Stimulated activated CD4-positive, alpha-beta T cell treated with anti-CD3 and anti-CD28 coated beads, Interleukin-2, amount 100 ng/mL, for 48 hours (primary cell): ENCODE results near the gene ANK3.
"Not testable (repeated sequence)": the region's sequence is repeated elsewhere in the genome, so short reads cannot be mapped to it uniquely, and the experiment has no call there.

Experiments
- DNase-seq, 2 donors: peaks; one replicate each; pipeline ENCODE4 v3.0.0-alpha.2; 2020

Gene ANK3

GRCh38 chr10:60299961-60300883 is 89.5 kb downstream of the ANK3 start:
- DNase-seq = no peak

DNA sequence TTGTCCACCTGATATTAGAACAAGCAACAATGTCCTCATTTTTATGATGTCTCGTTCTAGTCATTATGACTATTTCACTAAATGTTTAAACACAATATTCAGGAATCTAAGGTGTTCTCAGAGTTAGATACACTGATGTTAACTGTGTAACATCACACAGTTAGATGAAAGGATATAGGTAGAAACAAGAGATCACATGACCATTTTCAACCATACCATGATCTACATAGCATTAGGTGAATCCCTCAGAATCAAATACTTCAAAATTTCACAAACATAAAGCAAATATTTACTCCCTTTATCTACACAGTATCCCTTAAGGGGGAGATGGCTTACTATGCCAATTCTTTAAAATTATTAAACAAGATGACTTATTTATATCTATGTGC is 90.3 kb downstream of the ANK3 start:
- DNase-seq = no peak

DNA sequence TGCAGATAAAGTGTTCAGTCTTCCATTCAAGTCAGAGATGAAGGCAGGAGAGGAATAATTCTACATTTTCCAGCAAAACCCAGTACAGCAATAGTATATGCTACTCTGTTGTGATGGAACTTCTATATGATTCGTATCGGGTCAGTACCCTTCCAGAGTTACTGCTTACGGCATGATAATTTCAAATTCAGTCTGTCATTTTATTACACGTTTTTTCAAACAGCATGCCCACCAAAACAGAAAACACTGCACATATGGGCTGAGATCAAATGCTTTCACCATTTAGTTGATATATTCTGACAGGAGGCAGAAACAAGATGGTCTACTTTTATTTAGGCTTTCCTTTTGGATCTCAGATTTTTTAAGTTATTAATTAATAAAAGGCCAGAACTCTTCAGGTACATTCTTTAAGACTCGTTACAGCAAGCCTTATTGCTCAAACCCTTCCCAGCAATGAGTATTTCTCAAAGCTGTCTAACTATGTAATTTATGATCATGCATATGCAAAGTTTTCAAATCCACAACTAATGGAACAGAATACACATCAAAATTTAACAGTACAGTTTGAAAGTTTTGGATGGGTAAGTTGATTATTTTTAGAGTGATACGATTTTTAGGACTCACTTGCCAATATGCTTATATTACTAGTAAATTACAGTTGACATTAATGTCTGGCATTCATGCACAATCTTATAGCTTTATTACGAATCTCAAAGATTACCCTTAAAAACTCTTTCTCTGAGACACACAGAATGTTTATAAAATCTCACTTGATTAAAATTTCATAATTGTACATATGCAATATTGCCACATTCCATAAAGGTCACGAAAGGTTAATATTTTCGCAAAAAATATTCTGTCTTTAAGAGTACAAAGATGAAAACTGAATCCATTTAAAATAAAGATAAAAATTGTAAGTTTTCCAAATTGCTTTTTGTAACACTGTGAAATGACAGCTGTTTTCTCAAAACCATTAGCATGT is 91.0 kb downstream of the ANK3 start:
- no peak for DNase-seq

DNA sequence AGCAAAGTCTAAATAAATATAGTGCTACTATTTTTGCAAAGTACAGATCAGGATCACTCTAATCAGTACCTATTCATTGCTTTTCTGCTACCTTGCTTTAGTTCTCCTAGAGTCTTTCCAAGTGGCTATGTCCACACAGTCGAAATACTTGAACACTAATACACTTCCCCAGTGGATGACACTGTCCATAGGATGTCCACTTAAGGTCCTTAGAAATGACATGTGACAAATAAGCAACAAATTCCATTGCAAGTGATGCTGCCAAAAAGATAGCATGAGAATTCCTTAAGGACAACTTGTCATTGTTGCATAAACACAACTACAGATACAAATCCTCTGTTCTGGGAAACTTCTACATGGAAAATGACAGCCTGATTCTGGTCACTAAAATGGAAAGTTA is 93.6 kb downstream of the ANK3 start:
- no peak for DNase-seq

DNA sequence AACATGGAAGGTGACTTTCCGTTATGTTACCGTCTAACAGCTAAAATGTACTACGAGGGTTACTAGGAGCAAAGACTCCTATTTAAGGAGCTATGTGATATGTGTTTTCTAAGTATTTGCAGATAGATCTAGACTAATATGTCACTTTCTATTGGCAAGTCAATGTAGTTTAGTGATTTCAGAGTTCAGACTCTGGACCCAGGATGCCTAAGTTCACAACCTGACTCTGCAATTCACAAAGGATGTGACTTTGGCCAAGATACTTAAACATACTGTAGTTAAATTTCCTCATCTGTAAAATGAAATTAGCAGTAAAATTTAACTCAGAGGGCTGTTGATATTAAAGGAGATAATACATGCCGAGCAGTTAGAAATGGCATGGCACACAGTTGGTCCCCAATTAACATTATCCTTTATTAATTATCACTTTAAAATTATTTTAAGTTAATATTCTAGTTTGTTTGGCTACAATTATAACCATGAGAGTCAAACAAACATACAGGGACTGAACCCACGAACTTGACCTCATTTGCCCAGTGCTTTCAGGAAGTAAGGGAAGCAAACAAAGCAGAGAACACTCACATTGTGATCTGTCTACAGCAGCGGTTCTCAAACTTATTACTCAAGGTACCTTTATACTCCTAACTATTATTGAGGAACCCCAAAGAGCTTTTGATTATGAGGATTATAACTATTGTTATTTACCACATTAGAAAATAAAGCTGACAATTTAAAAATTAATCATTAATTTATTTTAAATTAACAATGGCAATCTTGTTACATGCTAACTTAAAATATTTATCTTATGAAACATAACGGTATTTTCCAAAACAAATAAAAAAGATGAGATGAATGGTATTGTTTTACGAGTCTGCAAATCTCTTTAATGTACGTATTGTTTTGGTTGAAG is 94.4 kb downstream of the ANK3 start:
- DNase-seq = no peak

GRCh38 chr10:60293581-60294175 is 96.0 kb downstream of the ANK3 start:
- no peak for DNase-seq

DNA sequence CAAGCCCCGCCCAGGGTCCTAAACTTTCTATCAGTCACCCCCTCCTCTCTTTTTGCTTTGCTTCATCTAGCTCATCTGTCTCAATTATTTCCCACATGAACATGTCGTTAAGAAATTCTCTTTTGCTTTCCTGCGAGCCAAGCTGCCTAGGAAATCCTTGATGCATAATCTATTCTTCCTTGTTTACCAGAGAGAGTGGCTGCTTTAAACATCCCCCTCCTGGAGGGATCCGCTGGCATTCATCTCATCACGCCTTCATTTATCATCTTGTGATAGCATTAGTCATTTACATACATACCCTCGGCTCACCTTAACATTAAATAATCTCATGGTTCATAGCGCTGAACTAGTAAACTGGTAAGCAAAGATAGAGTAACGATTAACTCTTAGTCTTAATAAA is 96.7 kb downstream of the ANK3 start:
- no peak for DNase-seq

DNA sequence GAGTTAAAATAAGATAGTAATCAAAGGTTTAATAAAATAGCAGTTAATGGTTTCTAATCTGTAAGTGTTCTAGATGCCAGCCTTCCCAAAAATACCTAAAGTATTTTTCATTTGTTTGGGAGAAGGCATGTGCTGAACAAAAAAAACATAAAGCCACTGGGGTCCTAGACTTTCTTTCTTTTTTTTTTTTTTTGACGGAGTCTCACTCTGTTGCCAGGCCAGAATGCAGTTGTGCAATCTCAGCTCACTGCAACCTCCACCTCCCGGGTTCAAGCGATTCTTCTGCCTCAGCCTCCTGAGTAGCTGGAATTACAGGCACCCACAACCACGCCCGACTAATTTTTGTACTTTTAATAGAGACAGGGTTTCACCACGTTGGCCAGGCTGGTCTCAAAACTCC is 97.1 kb downstream of the ANK3 start:
- not testable (repeated sequence) for DNase-seq

DNA sequence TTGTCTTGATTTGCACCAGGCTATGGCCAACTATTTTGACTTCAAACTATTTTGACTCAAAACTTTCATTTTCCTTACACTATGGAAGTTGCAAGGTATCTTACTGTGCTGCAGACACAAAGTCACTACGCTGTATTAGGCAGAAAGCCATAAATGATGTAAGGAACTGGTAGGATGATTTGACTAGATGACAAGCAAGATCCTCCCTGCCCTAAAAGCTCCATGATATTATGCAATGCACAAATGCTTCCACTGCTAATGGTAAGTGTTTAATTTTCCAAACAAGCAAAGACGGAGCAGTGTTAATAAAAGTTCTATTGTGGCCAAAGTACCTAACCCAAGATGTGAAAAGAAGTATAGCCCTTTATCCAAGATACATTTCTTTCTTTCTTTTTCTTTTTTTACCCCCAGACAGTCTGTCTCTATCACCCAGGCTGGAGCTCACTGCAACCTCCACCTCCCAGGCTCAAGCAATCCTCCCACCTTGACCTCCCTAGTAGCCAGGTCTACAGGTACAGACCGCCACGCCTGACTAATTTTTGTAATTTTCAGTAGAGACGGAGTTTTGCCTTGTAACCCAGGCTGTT is 98.2 kb downstream of the ANK3 start:
- DNase-seq = no peak

GRCh38 chr10:60290558-60290957 is 99.1 kb downstream of the ANK3 start:
- no peak for DNase-seq

GRCh38 chr10:60289800-60290199 is 99.9 kb downstream of the ANK3 start:
- DNase-seq = no peak

DNA sequence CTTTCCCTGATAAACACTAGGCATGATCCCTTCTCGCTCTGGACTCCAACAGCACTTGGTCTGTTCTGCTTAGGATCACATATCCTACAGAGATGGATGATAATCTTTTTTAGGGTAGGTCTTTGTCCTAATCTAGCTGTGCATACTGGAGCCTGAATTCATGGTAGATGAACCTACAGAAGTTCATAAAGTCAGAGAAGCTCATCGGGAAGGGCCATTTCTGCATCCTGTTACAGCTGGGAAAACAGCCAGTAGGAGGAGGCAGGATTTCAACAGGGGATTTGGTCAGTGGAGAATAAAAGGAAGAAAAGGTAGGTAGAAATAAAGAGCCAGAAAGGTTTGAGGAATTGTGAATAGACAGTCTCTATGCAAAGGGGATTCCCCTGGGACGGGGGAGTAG is 101.4 kb downstream of the ANK3 start:
- DNase-seq = no peak

DNA sequence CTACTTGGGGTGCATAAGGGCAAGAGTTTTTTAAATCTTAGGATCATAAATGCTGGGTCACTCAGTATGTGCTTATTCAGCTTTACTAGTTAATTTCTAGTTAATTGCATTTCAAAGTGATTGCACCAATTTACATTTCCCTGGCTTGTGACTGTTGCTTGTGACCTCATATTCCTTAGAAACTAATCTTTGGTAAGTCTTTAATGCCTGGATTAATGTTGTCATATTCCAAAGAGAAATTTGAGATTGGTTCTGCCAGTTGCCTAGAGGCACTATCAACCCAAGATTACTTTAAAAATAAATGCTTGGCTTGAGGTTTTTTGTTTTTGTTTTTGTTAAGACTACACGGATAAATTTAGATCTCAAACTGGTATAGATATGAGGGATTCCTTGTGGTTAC is 103.1 kb downstream of the ANK3 start:
- DNase-seq = no peak

GRCh38 chr10:60283397-60283796 is 106.3 kb downstream of the ANK3 start:
- DNase-seq = no peak

DNA sequence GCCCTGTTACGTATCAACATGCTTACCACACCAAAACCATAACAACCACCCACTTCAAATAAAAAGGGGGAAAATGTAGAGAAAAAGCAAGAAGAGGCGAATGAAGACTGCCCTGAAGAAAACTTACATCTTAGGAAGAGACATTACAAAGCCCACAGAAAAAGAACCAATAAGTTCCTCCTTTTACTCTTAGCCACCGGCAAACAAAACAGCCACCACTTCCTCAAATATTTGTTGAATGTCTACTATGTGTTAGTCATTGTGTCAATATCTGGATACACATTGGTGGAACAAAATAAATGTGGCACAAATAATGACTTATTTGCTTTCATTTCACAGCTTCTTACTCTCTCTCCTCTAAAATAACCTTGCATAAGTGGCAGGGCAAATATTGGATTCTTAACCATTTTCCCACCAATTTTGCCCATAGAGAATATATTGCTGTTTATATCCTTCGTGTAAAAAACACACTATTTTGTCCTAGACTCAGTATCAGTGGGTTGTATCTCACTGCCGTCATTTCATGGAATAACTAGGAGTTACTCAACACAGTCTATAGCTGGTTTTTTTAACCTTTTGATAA is 106.8 kb downstream of the ANK3 start:
- no peak for DNase-seq

GRCh38 chr10:60281792-60282353 is 107.8 kb downstream of the ANK3 start:
- DNase-seq = no peak

- no peak for DNase-seq
Measured at GRCh38 chr10:60281331-60281730, 108.3 kb downstream of the ANK3 start.

DNA sequence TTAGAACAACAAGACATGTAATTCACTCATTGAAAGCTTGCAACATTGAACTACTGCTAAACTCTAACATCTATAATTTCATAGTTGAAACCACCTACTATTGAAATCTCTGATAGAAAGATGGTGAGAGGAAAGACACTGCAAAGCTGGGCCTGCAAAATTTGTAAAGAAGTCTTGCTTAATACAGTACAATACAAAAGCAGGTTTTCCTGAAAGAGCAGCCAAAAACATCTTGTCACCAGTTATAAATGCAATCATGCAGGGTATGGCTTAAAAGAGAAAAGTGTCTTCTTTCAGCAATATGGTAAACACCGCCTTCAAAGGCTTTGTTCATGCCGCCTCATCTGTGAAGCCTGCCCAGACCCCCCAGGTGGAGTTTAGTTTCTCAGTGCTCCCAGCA is 109.2 kb downstream of the ANK3 start:
- no peak for DNase-seq

- no peak for DNase-seq
Measured at GRCh38 chr10:60277656-60278055, 112.0 kb downstream of the ANK3 start.

GRCh38 chr10:60276232-60276631 is 113.4 kb downstream of the ANK3 start:
- DNase-seq = no peak
